ENCODE data around the gene EFCAB5.
"Not testable (repeated sequence)": the region's sequence is repeated elsewhere in the genome, so short reads cannot be mapped to it uniquely, and the experiment has no call there.

Gene EFCAB5

DNA sequence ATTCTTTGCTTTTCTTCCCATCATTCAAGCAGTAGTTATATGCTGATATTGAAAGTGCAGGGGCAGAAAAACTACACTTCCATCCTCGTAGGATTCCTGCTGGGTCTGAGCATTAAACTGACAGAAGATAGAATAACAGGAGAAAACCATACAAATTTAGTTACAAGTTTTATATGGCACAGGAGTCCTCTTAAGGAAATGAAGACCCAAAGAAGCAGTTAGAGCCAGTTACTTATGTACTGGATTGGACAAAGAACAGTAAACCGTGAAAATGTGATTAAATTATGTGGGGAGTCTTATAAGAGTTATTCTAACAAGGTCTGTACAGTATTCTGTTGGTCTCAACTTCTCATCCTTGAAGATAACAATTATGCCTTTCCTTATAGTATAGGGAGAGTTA is 93.9 kb downstream of the EFCAB5 start:
- no peaks in the 10 kb centered on the region for H3K4me1 Mint-ChIP-seq
- H3K4me3 Mint-ChIP-seq: no peak overlapping the region
- no peaks in the 10 kb centered on the region for H3K9me3 Mint-ChIP-seq
- H3K27me3 Mint-ChIP-seq (ENCODE audit: low read depth): peaks cover 5% of the 10 kb centered on the region
- TF ChIP-seq, protein P1, sequence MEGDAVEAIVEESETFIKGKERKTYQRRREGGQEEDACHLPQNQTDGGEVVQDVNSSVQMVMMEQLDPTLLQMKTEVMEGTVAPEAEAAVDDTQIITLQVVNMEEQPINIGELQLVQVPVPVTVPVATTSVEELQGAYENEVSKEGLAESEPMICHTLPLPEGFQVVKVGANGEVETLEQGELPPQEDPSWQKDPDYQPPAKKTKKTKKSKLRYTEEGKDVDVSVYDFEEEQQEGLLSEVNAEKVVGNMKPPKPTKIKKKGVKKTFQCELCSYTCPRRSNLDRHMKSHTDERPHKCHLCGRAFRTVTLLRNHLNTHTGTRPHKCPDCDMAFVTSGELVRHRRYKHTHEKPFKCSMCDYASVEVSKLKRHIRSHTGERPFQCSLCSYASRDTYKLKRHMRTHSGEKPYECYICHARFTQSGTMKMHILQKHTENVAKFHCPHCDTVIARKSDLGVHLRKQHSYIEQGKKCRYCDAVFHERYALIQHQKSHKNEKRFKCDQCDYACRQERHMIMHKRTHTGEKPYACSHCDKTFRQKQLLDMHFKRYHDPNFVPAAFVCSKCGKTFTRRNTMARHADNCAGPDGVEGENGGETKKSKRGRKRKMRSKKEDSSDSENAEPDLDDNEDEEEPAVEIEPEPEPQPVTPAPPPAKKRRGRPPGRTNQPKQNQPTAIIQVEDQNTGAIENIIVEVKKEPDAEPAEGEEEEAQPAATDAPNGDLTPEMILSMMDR (IDR thresholded peaks at IDR 0.05; ENCODE audit: unreplicated experiment in 3 of 3): no peak
- no peak overlapping the region for H3K27ac Mint-ChIP-seq
- H3K36me3 Mint-ChIP-seq (ENCODE audit: low read depth): no peaks in the 10 kb centered on the region

DNA sequence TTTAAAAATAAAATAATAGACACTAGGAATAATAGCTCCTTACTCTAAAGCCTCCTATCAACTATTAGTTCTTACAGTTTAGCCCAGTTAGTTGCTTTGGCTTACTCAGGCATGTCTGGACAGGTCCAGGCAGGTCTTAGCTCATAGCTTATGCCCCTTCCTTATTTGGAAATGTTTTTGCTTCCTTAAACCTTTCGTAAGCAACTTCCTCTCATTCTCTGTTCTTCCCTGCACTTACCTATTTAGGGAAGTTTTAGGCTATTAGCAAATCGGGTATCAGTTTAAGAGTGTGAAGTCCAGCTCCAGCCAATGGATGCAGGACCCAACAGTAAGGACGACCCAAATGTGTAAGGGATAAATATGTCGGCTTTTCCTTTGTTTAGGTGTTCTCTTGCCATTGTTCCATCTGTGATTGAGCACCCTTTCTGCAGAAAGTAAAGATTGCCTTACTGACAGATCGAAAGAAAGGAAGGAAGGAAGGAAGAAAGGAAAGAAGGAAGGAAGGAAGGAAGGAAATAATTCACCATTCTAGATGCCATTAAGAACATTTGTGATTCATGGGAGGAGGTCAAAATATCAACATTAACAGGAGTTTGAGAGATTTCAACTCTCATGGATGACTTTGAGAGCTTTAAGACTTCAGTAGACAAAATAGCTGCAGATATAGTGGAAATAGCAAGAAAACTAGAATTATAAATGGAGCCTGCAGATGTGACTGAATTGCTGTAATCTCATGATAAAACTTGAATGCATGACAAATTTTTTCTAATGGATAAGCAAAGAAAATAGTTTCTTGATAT is 99.5 kb downstream of the EFCAB5 start:
- H3K4me3 Mint-ChIP-seq; H3K27me3 Mint-ChIP-seq (ENCODE audit: low read depth); H3K9me3 Mint-ChIP-seq; H3K27ac Mint-ChIP-seq; H3K4me1 Mint-ChIP-seq; H3K36me3 Mint-ChIP-seq (ENCODE audit: low read depth): not testable (repeated sequence)

DNA sequence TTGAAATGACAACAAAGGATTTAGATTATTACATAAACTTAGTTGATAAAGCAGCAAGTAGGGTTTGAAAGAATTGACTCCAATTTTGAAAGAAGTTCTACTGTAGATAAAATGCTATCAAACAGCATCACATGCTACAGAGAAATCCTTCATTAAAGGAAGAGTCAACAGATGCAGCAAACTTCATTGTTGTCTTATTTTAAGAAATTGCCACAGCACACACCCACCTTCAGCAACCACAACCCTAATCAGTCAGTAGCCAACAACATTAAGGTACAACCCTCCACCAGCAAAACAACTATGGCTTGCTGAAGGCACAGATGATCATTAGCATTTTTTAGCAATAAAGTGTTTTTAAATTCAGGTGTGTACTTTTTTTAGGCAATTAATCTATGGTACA is 100.1 kb downstream of the EFCAB5 start:
- TF ChIP-seq, protein P1 (IDR thresholded peaks at IDR 0.05; ENCODE audit: unreplicated experiment in 3 of 3): no peak
- Mint-ChIP-seq H3K27me3 (ENCODE audit: low read depth) (peaks cover under 1% of the 10 kb centered on the region), H3K4me1 (no peaks in the 10 kb centered on the region)

DNA sequence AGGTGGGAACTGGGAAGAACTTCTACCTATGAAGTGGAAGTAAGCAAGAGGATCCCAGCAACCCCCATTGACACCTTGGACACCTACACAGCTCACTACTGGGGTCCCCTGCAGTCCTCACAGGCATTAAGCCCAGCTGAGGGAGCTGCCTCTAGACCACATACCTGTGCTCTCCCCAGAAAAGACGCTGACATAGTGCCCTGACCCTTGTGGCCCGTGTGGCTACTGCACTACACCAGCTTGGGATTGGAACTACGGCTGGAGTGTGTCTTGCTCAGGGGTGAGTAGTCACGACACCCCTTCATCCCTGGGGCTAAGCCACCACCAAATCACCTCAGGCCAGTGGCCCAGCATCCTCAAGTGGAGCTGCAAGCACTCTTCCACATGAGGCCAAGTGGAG is 120.9 kb downstream of the EFCAB5 start:
- Mint-ChIP-seq H3K9me3 (peaks cover 34% of the 10 kb centered on the region), H3K27me3 (ENCODE audit: low read depth) (peaks cover 5% of the 10 kb centered on the region), H3K4me3 (no peak overlapping the region), H3K4me1 (no peaks in the 10 kb centered on the region), H3K27ac (no peak overlapping the region), H3K36me3 (ENCODE audit: low read depth) (peaks cover 12% of the 10 kb centered on the region)
- TF ChIP-seq, protein P1 (IDR thresholded peaks at IDR 0.05; ENCODE audit: unreplicated experiment in 3 of 3): no peak

More for the DNA sequence above, 100.1 kb downstream of the EFCAB5 start:
- Mint-ChIP-seq H3K9me3 (no peaks in the 10 kb centered on the region), H3K4me3 (no peak overlapping the region), H3K36me3 (ENCODE audit: low read depth) (no peaks in the 10 kb centered on the region), H3K27ac (no peak overlapping the region)

DNA sequence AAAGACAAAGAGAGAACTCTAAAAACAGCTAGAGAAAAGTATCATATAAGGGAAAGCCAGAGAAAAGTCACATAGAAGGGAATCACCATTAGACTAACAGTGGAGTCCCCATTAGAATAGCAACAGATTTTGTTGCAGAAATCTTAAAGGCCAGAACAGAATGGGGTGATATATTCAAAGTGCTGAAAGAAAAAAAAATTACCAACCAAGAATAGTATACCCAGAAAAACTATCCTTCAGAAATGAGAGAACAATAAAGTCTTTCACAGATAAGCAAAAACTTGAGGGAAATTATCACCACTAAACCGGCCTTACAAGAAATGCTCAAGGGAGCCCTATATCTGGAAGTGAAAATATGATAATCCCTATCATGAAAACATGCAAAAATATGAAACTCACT is 123.3 kb downstream of the EFCAB5 start:
- Mint-ChIP-seq H3K27ac (no peak overlapping the region), H3K4me3 (no peak overlapping the region), H3K36me3 (ENCODE audit: low read depth) (peaks cover 12% of the 10 kb centered on the region), H3K9me3 (peaks cover 42% of the 10 kb centered on the region), H3K27me3 (ENCODE audit: low read depth) (peaks cover 5% of the 10 kb centered on the region), H3K4me1 (no peaks in the 10 kb centered on the region)
- TF ChIP-seq, protein P1 (IDR thresholded peaks at IDR 0.05; ENCODE audit: unreplicated experiment in 3 of 3): no peak

DNA sequence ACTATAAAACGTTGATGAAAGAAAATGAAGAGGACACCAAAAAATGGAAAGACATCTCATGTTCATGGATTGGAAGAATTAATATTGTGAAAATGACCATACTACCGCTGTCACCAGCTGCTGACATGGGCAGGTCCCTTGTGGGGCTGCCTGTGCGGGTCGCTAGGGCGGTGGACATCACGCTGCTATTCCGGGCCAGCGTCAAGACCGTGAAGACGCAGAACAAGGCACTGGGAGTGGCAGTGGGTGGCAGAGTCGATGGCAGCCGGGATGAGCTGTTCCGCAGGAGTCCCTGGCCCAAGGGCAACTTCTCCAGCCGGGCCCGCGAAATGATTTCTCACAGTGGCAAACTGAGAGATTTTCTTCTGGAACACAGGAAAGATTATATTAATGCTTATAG is 127.0 kb downstream of the EFCAB5 start:
- TF ChIP-seq, protein P1 (IDR thresholded peaks at IDR 0.05; ENCODE audit: unreplicated experiment in 3 of 3): no peak
- no peak overlapping the region for H3K27ac Mint-ChIP-seq
- peaks cover 1% of the 10 kb centered on the region for H3K27me3 Mint-ChIP-seq (ENCODE audit: low read depth)
- H3K36me3 Mint-ChIP-seq (ENCODE audit: low read depth): peaks cover 12% of the 10 kb centered on the region
- H3K4me3 Mint-ChIP-seq: no peak overlapping the region
- no peaks in the 10 kb centered on the region for H3K4me1 Mint-ChIP-seq
- peaks cover 41% of the 10 kb centered on the region for H3K9me3 Mint-ChIP-seq
